IMR-90 (cell line): ENCODE results near the gene KRT77.

Experiments
- CTCF ChIP-seq: conservative IDR thresholded peaks from 2 replicates; pipeline ENCODE4 v1.5.1; 2012; ENCODE audit warnings: mild to moderate bottlenecking, low read depth, low read length, improper control_type of control experiment
- FOS ChIP-seq: fragments of 150-350 bp; IDR thresholded peaks from 2 replicates; pipeline ENCODE4 v1.6.1; 2016; ENCODE audit warnings: low read depth, low read length
- NFE2L2 ChIP-seq: fragments of 150-350 bp; IDR thresholded peaks from 2 replicates; pipeline ENCODE4 v1.6.1; 2016; ENCODE audit warnings: low read depth, mild to moderate bottlenecking, low read length
- POLR2A ChIP-seq: IDR thresholded peaks from 2 replicates; pipeline ENCODE4 v1.6.1; 2012; ENCODE audit warnings: mild to moderate bottlenecking, low read depth, low read length
- RAD21 ChIP-seq: IDR thresholded peaks from 2 replicates; pipeline ENCODE4 v1.6.1; 2012; ENCODE audit warnings: low read length, improper control_type of control experiment
- RFX5 ChIP-seq: IDR thresholded peaks from 2 replicates; pipeline ENCODE4 v1.8.0; 2012; ENCODE audit warnings: low read depth, mild to moderate bottlenecking, low read length, moderate library complexity
- SMC3 ChIP-seq: fragments of 150-350 bp; IDR thresholded peaks from 2 replicates; pipeline ENCODE4 v1.6.1; 2016; ENCODE audit warnings: low read depth, mild to moderate bottlenecking, antibody characterized with exemption, low read length, moderate library complexity
- USF2 ChIP-seq: fragments of 150-350 bp; IDR thresholded peaks from 2 replicates; pipeline ENCODE4 v1.6.1; 2017; ENCODE audit warnings: mild to moderate bottlenecking, antibody characterized with exemption, low read length, low read depth

- no peak for TF ChIP-seq CTCF
- no peak for TF ChIP-seq SMC3
- TF ChIP-seq POLR2A = no peak
- no peak for TF ChIP-seq FOS
- no peak for TF ChIP-seq RAD21
- TF ChIP-seq USF2 = no peak
- TF ChIP-seq RFX5 = no peak
- no peak for TF ChIP-seq NFE2L2
These were observed 12.8 kb downstream of the KRT77 start for GRCh38 chr12:52690351-52691075.
